ENCODE measurements around the gene RAB44.
"Not testable (repeated sequence)": the region's sequence is repeated elsewhere in the genome, so short reads cannot be mapped to it uniquely, and the experiment has no call there.

RAB44 gene

GRCh38 chr6:36703982-36704381 is 6.4 kb downstream of the RAB44 start:
- H3K4me3 ChIP-seq (ENCODE audit: low read length) = no peak overlapping the region
- no peak for DNase-seq (ENCODE audit: low read depth)
- TF ChIP-seq CTCF (conservative IDR thresholded peaks at IDR 0.05; ENCODE audit: low read depth, low read length) = no peak

GRCh38 chr6:36704961-36705577 is 7.4 kb downstream of the RAB44 start:
- not testable (repeated sequence) for H3K4me3 ChIP-seq (ENCODE audit: low read length); DNase-seq (ENCODE audit: low read depth)

- DNase-seq (ENCODE audit: low read depth) = no peak
- no peak overlapping the region for H3K4me3 ChIP-seq (ENCODE audit: low read length)
- TF ChIP-seq CTCF (conservative IDR thresholded peaks at IDR 0.05; ENCODE audit: low read depth, low read length) = no peak
These were observed 8.7 kb downstream of the RAB44 start for GRCh38 chr6:36706339-36706738.

GRCh38 chr6:36712816-36713215 is 15.2 kb downstream of the RAB44 start:
- TF ChIP-seq CTCF (conservative IDR thresholded peaks at IDR 0.05; ENCODE audit: low read depth, low read length) = no peak
- H3K4me3 ChIP-seq (ENCODE audit: low read length) = no peak overlapping the region
- no peak for DNase-seq (ENCODE audit: low read depth)

GRCh38 chr6:36713846-36714245 is 16.2 kb downstream of the RAB44 start:
- no peak for DNase-seq (ENCODE audit: low read depth)
- H3K4me3 ChIP-seq (ENCODE audit: low read length) = no peak overlapping the region
- TF ChIP-seq CTCF (conservative IDR thresholded peaks at IDR 0.05; ENCODE audit: low read depth, low read length) = no peak

- DNase-seq (ENCODE audit: low read depth) = no peak
- no peak overlapping the region for H3K4me3 ChIP-seq (ENCODE audit: low read length)
- no peak for TF ChIP-seq CTCF (conservative IDR thresholded peaks at IDR 0.05; ENCODE audit: low read depth, low read length)
These were observed 16.9 kb downstream of the RAB44 start for GRCh38 chr6:36714511-36714910.

- no peak for TF ChIP-seq CTCF (conservative IDR thresholded peaks at IDR 0.05; ENCODE audit: low read depth, low read length)
- no peak for DNase-seq (ENCODE audit: low read depth)
- H3K4me3 ChIP-seq (ENCODE audit: low read length) = no peak overlapping the region
These were observed 17.8 kb downstream of the RAB44 start for GRCh38 chr6:36715469-36715868.
